HG02571 (cell line): ENCODE results near the gene ZNF593OS.
A peak's percentile ranks its signal among the peaks of the same experiment; 100 is the strongest.

ENCODE experiments used
- ATAC-seq: cut with Tn5 transposase; IDR thresholded peaks from one replicate; pipeline ENCODE4 v1.9.1; 2021; ENCODE audit warnings: mild to moderate bottlenecking, moderate library complexity; ENCODE audit not compliant: unreplicated experiment

The ZNF593OS gene

DNA sequence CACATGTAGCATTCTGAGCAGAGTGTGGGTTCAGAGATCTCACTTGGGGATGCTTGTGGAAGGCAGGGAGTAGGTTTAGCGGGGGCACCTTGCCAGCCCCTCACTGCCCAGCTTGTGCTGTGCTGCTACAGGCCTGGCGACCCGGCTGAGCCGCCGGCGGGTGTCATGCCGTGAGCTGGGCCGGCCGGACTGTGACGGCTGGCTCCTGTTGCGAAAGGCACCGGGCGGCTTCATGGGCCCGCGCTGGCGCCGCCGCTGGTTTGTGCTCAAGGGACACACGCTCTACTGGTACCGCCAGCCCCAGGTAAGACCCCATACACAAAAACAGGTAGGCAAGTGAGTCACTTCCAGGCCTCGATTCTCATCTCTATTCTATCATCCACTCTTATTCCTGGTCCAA, 13.3 kb upstream of the ZNF593OS start:
- no peak for ATAC-seq

DNA sequence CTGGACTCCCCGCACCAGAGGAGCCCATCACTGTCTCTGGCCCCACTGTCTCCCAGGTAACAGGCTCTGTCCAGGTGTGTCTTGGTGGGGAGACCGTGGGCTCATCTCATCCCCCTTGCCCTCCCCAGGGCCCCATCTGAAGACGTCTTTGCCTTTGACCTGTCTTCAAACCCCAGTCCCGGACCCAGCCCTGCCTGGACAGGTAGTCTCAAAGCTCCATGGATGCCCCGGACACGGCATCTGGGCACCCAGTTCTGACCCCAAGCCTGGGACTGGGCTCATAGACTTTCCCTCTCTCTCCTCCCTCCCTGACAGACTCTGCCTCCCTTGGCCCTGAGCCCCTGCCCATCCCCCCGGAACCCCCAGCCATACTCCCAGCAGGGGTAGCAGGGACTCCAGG, 12.5 kb upstream of the ZNF593OS start:
- ATAC-seq = no peak

DNA sequence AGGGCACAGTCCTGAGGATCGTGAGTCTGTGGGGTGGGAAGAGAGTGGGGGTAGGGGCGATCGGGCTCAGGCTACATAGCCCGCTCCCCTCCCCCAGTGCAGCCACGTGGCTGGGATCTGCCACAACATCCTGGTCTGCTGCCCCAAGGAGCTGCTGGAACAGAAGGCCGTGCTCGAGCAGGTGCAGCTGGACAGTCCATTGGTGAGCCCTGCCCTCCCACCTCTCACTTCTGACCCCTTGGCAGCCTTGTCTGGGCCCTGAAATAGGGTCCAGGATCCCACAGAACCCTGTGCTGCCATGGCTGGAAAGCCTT, 10.7 kb upstream of the ZNF593OS start:
- no peak for ATAC-seq

DNA sequence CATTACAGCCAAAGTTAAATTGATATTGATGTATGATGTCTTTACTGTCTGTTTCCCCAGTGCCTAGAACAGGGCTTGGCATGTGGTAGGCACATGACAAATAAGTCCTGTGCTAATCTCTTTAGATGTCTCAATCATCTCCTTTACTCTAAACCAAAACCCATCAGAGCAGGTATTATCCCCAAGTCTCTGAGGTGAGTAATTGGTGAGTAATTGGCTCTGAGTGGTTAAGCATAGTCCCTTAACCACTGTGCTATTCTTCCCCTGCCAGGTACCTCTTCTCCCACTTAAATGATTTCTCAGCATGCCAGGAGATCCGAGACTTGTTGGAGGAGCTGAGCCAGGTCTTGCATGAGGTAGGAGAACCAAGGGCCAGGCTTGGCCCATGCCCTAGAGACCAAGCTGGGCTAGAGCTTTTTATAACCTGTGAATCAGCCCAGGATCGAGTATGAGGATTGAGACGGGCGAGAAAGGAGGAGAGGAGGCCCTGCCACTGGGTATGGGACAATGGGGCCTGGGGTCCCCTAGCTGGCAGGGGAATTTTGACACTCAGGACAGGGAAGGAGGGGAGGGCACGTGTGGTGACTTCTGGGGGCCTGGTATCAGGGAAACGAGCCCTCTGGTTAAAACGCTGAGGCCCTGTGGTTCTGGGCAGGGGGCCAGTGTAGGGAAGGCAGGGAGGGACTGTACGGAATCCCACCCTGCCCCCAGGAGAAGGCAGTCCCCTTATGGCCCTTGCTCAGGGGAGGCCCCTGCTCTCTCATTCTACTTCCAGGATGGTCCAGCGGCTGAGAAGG, 10.2 kb upstream of the ZNF593OS start:
- no peak for ATAC-seq

DNA sequence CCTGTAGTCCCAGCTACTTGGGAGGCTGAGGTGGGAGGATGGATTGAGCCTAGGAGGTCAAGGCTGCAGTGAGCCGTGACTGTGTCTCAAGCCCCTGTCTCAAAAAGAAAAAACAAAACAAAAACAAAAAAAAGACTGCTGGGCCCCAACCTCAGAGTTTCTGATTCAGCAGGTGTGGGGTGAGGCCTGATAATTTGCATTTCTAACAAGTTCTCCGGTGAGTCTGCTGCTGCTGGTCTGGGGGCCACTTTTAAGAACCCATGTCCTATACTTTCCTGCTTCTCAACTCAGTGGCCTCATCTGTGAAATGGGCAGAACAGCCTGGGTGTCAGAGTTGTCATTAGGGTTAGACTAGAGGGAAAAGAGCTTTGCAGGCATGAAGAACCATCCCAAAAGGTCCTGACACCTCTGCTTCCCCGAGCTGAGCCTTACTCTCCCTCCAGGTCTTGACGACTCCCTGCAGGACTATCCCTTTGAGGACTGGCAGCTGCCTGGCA, 8.4 kb upstream of the ZNF593OS start:
- ATAC-seq = no peak

DNA sequence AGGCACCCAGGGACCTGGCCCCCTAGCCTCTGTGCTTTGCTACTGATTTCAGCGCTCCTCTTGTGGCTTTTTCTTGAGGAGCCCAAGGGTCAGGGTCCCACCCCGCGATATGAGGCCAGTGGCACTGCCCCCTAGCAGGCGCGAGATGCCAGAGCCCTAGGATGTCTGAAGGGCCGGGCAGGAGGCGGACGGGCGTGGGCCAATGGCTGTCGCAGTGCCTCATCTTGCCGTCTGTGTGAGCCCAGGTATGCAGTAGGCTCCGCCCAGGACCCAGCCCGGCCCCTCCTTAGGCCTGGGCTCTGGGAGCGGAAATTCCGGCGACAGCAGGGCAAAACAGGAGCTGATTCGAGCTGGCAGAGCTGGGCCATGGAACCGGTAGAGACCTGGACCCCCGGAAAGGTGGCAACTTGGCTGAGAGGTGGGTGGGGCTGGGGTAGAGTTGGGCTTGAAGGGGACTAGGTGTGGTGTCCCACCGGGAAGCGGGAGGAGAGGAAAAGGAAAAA, 5.6 kb upstream of the ZNF593OS start, which contains the start of gene CNKSR1:
CNKSR1 (plus strand) TSS at position 310 of the 503 bp plus-strand sequence; CDS start at position 367, 57 bp downstream.
- ATAC-seq = no peak

DNA sequence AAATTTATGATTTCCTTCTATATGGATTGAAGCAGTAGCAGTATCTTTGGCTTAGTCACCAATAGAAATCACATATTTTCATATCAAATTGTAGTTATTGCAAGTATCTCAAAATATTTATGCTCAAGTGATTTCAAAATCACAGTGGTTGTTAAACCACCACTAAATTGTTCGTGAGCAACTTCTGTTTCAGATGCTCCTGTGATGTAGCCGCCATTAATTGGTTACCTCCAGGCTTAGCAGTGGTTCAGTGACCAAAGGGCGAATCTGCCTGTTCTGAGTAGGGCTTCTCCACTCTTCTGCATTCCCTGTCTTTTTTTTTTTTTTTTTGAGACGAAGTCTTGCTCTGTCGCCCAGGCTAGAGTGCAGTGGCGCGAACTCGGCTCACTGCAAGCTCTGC, 3.7 kb upstream of the ZNF593OS start:
- ATAC-seq = no peak

DNA sequence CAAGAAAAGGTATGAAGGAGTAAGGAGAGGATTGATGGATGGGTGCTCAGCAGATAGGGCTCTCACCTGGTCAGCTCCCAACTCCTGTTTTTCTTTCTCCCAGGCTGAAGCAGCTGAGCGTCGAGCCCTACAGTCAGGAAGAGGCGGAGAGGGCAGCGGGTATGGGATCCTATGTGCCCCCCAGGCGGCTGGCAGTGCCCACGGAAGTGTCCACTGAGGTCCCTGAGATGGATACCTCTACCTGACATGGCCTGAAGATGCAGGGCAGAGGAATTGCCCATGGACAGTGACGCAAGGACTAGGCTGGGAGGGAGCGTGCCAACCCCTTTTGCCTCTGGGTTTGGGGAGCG, 1.2 kb downstream of the ZNF593OS start:
- ATAC-seq = no peak

DNA sequence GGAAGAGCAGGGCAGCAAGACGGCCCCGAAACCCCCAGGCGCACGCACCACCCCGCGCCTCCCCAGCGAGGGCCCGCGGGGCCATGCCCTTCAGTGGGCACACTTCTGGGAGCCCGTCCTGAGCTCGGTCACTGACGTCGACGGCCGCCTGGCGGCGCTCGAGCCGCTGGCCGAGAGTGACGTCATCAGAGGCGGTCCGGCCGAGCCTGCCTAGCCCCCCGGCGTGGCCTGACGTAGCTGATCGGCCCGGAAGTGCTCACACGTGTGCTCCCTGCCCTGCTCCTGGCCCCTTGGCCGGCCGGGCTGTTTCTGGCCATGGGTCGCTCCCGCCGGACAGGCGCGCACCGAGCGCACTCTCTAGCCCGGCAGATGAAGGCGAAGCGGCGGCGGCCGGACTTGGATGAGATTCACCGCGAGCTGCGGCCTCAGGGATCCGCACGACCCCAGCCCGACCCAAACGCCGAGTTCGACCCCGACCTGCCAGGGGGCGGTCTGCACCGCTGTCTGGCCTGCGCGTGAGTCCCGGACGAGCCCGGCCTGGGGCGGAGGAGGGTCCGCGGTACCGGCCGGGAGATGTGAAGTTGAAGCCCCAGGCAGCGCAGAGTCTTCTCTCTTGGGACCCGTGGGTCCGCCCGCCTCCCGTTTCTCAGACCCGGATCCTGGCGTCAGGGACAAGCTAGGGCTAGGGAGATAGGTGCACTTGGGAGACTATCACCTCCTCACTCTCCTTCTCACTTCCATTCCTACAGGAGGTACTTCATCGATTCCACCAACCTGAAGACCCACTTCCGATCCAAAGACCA, 1.8 kb downstream of the ZNF593OS start, which contains the start of gene ZNF593:
ZNF593 (plus strand) TSS at position 240 of the 803 bp plus-strand sequence; CDS start at position 316, 76 bp downstream.
- peak; percentile 85 for ATAC-seq

DNA sequence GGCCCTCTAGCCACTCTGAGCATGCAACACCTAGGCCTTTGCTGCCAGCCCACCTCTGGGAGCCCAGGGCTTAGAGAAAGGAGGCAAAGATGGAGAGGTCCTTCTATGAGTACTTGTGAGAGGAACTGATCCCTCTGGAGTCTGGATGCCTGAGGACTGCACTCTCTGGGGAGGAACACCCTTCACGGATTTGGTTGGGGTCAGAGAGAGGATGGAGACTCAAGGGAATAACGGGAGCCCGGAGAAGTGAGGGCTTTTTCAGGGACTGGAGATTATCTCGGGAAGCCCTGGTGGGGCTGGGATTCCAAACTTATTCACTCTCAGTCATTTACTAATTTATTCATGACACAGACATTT, 2.5 kb downstream of the ZNF593OS start:
- ATAC-seq = no peak

DNA sequence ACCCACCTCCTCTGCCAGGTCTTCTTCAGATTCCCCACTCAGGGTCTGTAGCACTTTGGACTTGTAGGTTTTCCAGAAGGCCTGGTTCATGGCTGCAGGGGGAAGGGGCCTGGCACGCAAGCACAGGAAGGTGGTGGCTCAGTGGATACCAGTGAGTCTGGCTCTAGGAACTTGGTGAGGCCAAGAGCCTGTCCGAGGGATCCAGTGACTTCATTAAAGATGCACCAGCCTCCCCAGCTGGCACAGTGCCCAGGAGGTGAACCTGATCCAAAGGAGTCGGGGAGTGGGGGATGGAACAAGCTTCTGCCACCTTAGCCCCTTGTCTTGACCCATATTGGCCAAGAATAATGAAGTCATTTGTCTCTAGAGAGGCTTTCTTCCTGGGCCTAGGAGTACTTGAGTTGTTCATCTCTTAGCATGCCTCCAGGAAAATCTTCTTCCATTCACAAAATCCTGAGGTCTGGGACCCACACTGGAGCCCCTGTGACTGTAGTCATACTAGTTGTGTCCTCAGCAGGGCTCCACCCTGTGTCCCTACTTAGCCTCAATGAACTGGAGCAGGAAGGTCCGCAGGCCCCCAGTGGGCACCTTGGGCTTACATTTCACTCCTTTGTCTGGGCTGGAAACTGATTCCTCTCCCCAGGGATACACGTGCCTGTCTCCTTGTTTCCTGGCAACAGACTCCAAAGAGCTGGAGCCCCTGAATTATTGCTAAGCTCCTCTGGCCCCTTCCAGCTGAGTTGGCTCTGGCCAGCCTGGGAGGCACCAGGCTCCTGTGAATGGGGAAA, 3.0 kb downstream of the ZNF593OS start, which contains the start of gene C1orf232:
C1orf232 (minus strand) TSS at position 554 of the 788 bp plus-strand sequence; CDS start at position 90, 464 bp downstream.
- no peak for ATAC-seq

DNA sequence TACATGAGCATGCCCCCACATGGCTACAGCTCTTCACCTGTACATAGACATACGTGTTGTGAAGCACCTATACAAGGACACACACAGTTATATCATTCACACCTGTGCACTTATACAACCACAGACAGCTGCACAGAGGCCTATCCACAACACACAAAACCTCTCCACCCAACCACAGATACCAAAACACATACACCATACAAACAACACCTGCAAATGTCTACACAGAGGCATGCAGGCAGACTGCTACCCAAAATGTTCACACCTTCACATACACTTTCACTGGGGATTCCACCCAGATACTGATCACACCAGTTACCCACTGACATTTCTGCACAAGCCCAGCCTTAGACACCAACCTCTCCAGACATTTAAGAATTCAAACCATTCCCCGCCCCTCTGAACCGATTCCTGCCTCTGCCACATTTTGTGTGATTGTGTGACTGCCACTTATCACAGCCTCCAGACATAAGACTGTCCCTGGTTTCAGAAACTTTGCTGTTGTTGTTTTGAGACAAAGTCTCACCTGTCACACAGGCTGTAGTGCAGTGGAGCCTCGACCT, 4.8 kb downstream of the ZNF593OS start:
- no peak for ATAC-seq

DNA sequence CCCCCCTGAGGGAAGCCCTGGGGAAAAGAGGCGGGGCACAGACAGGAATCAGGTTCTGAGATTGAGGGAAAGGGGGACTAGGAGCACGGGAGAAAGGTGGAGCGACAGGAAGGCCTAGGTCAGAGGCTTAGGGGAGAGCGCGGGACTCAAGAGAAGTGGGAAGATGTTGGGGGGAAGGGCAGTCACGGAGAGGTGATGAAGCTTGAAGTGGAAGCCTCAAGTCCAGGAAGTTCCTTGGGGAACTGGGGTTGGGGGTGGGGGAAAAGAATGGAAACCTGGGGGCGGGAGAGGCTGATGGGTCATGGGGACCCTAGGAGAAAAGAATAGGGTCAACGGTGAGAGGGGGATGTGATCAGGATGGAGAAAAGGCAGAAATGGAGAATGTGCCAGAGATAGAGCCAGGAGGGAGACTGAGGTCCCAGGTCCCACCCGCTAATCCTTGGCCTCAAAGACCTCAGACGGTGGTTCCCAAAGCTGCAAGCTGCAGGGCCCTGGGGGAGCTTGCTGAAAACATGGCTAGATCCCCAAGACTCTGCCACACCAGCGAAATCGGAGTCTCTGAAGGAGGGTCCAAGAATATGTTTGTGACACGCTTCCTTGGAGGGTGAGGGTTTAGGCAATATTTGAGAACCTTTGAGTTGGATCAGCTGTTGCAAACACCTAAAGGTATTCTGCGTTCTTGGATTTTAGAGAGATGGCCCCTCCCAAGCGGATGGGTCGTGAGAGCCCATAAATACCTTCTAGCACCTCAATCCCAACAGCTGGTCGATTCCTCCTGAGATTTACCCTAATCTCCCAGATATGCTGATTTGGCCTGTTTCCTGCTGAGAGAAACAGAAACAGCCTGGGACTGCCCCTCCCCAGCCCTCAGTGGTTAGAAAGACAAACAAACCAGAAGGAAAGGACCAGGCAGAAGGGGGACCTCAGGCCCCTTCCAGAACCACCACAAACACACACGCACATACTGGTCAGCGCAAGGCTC, 6.5 kb downstream of the ZNF593OS start:
- ATAC-seq = no peak

DNA sequence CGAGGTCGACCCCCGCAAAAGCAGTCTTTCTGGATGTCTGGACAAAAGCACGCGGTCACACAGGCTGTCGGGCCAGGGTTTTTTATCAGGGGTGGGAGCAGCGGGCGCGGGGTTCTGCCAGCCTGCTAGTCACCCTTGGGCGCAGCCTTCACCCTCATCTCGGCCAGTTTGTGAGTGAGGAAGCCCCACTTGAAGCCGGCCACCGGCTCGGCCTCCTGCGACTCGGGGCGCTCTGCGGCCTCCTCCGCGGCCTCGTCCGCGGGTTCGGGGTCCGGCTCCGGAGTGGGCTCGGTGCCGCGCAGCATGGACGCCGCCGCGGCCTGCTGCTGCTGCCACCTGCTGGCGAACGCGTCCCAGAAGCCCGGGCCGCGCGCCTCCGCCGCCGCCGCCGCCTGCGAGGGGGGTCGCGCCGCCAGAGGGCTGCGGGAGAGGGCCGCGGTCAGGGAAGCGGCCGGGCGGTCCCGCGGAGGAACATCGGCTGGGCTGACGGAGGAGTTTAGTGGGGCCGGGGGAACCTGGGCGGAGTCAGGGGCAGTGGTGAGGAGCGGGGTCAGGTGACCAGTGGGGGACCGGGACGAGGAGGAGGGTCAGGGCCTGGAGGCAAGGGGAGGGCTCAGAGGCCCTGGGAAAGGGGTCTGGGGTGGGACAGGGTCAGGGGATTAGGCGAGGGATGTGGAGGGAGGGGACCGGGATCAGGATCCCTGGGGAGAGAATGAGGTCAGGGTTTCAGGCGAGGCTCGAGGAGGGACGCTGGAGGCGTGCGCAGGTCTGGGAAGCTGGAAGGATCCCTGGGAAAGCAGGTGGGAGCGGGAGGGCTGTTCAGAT, 7.4 kb downstream of the ZNF593OS start:
- no peak for ATAC-seq

DNA sequence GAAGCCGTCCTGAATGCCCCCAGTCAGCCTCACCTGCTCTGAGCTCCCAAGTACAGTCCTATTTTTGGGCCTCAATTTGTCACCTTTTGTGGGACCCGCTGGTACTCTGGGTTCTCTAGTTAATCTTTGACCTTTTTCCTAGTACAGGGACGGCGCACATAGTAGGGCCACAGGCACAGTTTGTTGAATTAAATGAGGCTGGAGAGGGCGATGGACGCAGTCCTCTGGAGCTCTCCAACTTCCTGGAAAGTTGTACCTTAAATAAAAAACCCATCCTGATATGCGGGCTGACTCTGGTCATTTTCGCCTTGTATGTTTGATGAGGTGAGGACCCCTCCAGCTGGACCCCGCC, 8.0 kb downstream of the ZNF593OS start:
- no peak for ATAC-seq

DNA sequence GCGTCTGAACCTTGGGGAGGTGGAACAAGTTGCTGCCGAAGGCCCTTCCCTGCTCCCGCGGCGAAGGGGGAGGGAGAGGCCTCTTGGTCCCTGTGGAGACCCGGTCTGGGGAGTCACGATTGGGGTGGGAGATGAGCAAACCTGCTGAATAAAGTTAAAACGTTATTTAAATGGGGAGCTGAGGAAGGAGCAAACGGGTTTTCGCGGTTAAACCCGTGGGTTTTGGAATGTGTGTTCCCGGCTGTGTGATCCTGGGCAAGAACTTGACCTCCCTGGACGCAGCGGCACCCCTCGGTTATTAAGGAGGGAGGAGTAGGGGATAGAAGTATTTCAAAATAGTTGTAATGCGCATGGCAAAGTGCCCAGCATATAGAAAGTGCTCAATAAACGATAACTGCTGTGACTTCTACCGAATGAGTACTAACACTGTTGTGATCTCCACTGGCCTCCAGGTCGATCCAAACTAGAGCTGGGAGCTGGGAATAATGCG, 9.4 kb downstream of the ZNF593OS start:
- no peak for ATAC-seq

DNA sequence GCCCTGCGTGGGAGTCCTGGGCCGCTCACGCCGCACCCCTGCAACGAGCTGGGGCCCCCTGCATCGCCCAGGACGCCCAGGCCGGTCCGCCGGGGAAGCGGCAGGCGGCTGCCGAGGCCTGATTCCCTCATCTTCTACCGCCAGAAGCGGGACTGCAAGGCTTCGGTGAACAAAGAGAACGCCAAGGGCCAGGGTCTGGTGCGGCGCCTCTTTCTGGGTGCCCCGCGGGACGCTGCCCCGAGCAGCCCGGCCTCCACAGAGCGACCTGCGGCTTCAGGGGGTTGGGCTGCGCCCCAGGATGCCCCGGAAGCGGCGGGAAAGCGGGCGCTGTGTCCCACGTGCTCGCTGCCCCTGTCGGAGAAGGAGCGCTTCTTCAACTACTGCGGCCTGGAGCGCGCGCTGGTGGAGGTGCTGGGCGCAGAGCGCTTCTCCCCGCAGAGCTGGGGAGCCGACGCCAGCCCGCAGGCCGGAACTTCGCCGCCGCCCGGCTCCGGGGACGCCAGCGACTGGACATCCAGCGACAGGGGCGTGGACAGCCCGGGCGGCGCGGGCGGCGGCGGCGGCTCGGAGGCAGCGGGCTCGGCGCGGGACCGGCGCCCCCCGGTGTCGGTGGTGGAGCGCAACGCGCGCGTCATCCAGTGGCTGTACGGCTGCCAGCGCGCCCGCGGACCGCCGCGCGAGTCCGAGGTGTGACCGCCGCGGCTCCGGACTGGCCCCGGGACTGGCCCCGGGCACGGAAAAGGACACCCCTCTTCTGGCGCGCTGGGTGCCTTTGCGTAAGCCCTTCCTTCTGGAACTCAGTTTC, 10.0 kb downstream of the ZNF593OS start:
- no peak for ATAC-seq
